HCT116 (cell line): ENCODE measurements around the gene FAM20C. TPM values are rescaled to one million over a fixed set of nuclear protein-coding genes. Genes with fewer than 3 reads are reported as not detected.

ENCODE experiments used
- ATAC-seq: fragments of 200-7000 bp; cut with Tn5 transposase; 2 replicates; pipeline ENCODE4 v1.9.1; 2020; ENCODE audit warnings: mild to moderate bottlenecking, moderate library complexity
- Bru-seq: library from RNA; stranded (reverse); fragments of 400-500 nt; gene quantifications from one replicate; lab custom pipeline; 2021; lab: Mats Ljungman, UMichigan
- BruChase-seq, 2 experiments: library from RNA; stranded (reverse); fragments of 400-500 nt; gene quantifications; one replicate each; lab custom pipeline; 2021; lab: Mats Ljungman, UMichigan
- BruUV-seq: library from RNA; stranded (reverse); fragments of 400-500 nt; replicated peaks from 2 replicates; lab custom pipeline; 2021; lab: Mats Ljungman, UMichigan
- CTCF ChIA-PET: fragments of 300-600 bp; sonication (Branson Sonifier 250); formaldehyde crosslinking; loops from one replicate; lab custom pipeline; 2021; ENCODE audit warnings: antibody characterized with exemption; lab: Charles Lee
- POLR2A ChIA-PET: fragments of 300-600, 350-600 bp; sonication (Branson Sonifier 250); formaldehyde crosslinking; loops from one replicate; lab custom pipeline; 2021; ENCODE audit warnings: antibody characterized with exemption; lab: Charles Lee
- RAD21 ChIA-PET, 2 experiments: fragments of 300-600 bp; sonication (Branson Sonifier 250); formaldehyde crosslinking; loops; one replicate each; lab custom pipeline; 2023; ENCODE audit warnings: low total read pairs in 2 of 2; ENCODE audit not compliant: uncharacterized antibody in 2 of 2, unreplicated experiment in 2 of 2, low non-redundant PET in 1 of 2; lab: Charles Lee
- DNase-seq: peaks from one replicate; pipeline ENCODE4 v3.0.0-alpha.2; 2010; ENCODE audit warnings: low read depth, low spot score
- H2AFZ ChIP-seq: fragments of 200-600 bp; shearing (Covaris generic), sonication (generic); 2 replicates; pipeline ENCODE4 v1.6.1; 2017; ENCODE audit warnings: low read depth, mixed run types, mixed read lengths, antibody characterized with exemption, low read length; ENCODE audit not compliant: poor library complexity, severe bottlenecking
- H3K27ac ChIP-seq: 2 replicates; pipeline ENCODE4 v1.5.1; 2012; ENCODE audit warnings: low read depth, low read length
- H3K27me3 ChIP-seq: fragments of 200-600 bp; sonication (generic); 2 replicates; pipeline ENCODE4 v1.6.1; 2016; ENCODE audit warnings: mixed run types, low read length, mixed read lengths; ENCODE audit not compliant: insufficient read depth
- H3K36me3 ChIP-seq, 2 experiments: fragments of 200-500 bp in 1 of 2; fragments of 200-600 bp in 1 of 2; sonication (Bioruptor generic) in 1 of 2; sonication (generic) in 1 of 2; 2 replicates each; pipeline versions ENCODE4 v1.5.1 to v1.6.1; 2014 to 2016; ENCODE audit warnings: low read length in 2 of 2, inconsistent platforms in 1 of 2, mixed read lengths in 1 of 2, mixed run types in 1 of 2; ENCODE audit not compliant: insufficient read depth in 2 of 2, control insufficient read depth in 1 of 2
- H3K4me1 ChIP-seq, 2 experiments: fragments of 200-600 bp in 1 of 2; sonication (generic) in 1 of 2; 2 replicates each; pipeline versions ENCODE4 v1.5.1 to v1.6.1; 2012 to 2017; ENCODE audit warnings: low read length in 2 of 2, inconsistent platforms in 1 of 2, mild to moderate bottlenecking in 1 of 2, mixed read lengths in 1 of 2, mixed run types in 1 of 2, moderate library complexity in 1 of 2; ENCODE audit not compliant: insufficient read depth in 2 of 2, control insufficient read depth in 1 of 2
- H3K4me2 ChIP-seq: fragments of 200-600 bp; sonication (generic); 2 replicates; pipeline ENCODE4 v1.6.1; 2017; ENCODE audit warnings: mixed run types, low read length, mixed read lengths
- H3K4me3 ChIP-seq, 2 experiments: fragments of 200-600 bp in 1 of 2; sonication (generic) in 1 of 2; replicated peaks in 1 of 2; 2 replicates each; pipeline ENCODE4 v1.5.1; 2011 to 2016; ENCODE audit warnings: low read length in 2 of 2, control low read depth in 1 of 2, low read depth in 1 of 2, mild to moderate bottlenecking in 1 of 2, mixed read lengths in 1 of 2, mixed run types in 1 of 2
- H3K79me2 ChIP-seq: fragments of 200-600 bp; sonication (generic); 2 replicates; pipeline ENCODE4 v1.6.1; 2017; ENCODE audit warnings: mild to moderate bottlenecking, mixed run types, low read length, moderate library complexity, mixed read lengths; ENCODE audit not compliant: insufficient read depth
- H3K9ac ChIP-seq: fragments of 200-600 bp; sonication (generic); 2 replicates; pipeline ENCODE4 v1.6.1; 2016; ENCODE audit warnings: low read length, mixed read lengths
- H3K9me2 ChIP-seq: fragments of 200-600 bp; sonication (generic), shearing (Covaris generic); 2 replicates; pipeline ENCODE4 v1.6.1; 2017; ENCODE audit warnings: mixed run types, mild to moderate bottlenecking, moderate library complexity; ENCODE audit not compliant: insufficient read depth
- H3K9me3 ChIP-seq, 2 experiments: fragments of 200-500 bp in 1 of 2; fragments of 200-600 bp in 1 of 2; sonication (Bioruptor generic) in 1 of 2; sonication (generic) in 1 of 2; 2 replicates each; pipeline ENCODE4 v1.6.1; 2014 to 2017; ENCODE audit warnings: low read length in 2 of 2, mixed read lengths in 2 of 2, inconsistent platforms in 1 of 2, low read depth in 1 of 2, mild to moderate bottlenecking in 1 of 2, mixed run types in 1 of 2, moderate library complexity in 1 of 2; ENCODE audit not compliant: control insufficient read depth in 1 of 2, insufficient read depth in 1 of 2
- H4K20me1 ChIP-seq: fragments of 200-600 bp; sonication (generic), shearing (Covaris generic); 2 replicates; pipeline ENCODE4 v1.6.1; 2017; ENCODE audit warnings: mixed run types, mild to moderate bottlenecking, moderate library complexity; ENCODE audit not compliant: insufficient read depth
- FOSL1 ChIP-seq: IDR thresholded peaks from 2 replicates; pipeline ENCODE4 v1.6.1; 2012; ENCODE audit warnings: low read depth
- JUND ChIP-seq: IDR thresholded peaks from 2 replicates; pipeline ENCODE4 v1.6.1; 2012
- POLR2A ChIP-seq: IDR thresholded peaks from 2 replicates; pipeline ENCODE4 v1.7.0; 2011; ENCODE audit warnings: borderline replicate concordance; ENCODE audit not compliant: insufficient read depth, insufficient read length; ENCODE audit errors: extremely low read depth
- POLR2AphosphoS5 ChIP-seq: IDR thresholded peaks from 2 replicates; pipeline ENCODE4 v1.6.1; 2011; ENCODE audit warnings: mild to moderate bottlenecking, low read depth, low read length, moderate library complexity
- TCF7L2 ChIP-seq: IDR thresholded peaks from 2 replicates; pipeline ENCODE4 v1.7.0; 2011; ENCODE audit warnings: borderline replicate concordance, inconsistent platforms; ENCODE audit not compliant: insufficient read depth, insufficient read length; ENCODE audit errors: extremely low read depth
- intact Hi-C: fragments of 100-400 bp; cut with micrococcal nuclease; formaldehyde crosslinking; loops from 2 replicates; pipeline ENCODE4 v1.10.0; 2022
- long read RNA-seq: library from polyadenylated mRNA; unstranded; transcript quantifications from one replicate; pipeline ENCODE4 v2.0.0, GENCODE V29; 2021; ENCODE audit not compliant: unreplicated experiment
- polyA plus RNA-seq: library from polyadenylated mRNA; unstranded; fragments of >200 nt; gene quantifications from 2 replicates; pipeline ENCODE4 v1.2.1, GENCODE V29; 2012; ENCODE audit warnings: missing spikeins
- total RNA-seq: library from RNA; stranded (reverse); gene quantifications from one replicate; pipeline ENCODE4 v1.2.1, GENCODE V29; 2021; ENCODE audit not compliant: unreplicated experiment
- TF ChIP-seq, protein P1 (sequence below): IDR thresholded peaks from 2 replicates; pipeline ENCODE4 v1.6.1; 2012

The FAM20C gene
- total RNA-seq (27.1 TPM), Bru-seq, nascent RNA (percentile 46 among the genes with signal in this experiment), BruChase-seq, experiment 1, labeled RNA remaining after a 6-hour chase (percentile 63 among the genes with signal in this experiment), BruChase-seq, experiment 2, labeled RNA remaining after a 2-hour chase (percentile 50 among the genes with signal in this experiment)
- 13.9 and 14.2 TPM in 2 replicates for polyA plus RNA-seq
- long read RNA-seq, transcript FAM20C-201 (10 exons, 2,751 nt): major isoform, 44 of 65 reads
- long read RNA-seq, partial matches to known transcripts: 12 of 65 reads
- long read RNA-seq, other reads (novel, unspliced or antisense): 6 of 65 reads

GRCh38 chr7:191981-192649, at the start of gene FAM20C:
TSS of gene FAM20C (plus strand) at chr7:192571. CDS start at chr7:193200, 629 bp downstream.
- intact Hi-C loops: loop anchor here (2.0 kb wide), 1 partner anchor 43 kb away; no protein-coding TSS in a partner anchor
- peaks cover 23% of the 10 kb centered on the region for H3K79me2 ChIP-seq
- peak; percentile 89 for ATAC-seq
- H2AFZ ChIP-seq: no peak within 1 kb of the TSS
- peak within 1 kb of the TSS; percentile 70 for H3K9ac ChIP-seq
- RAD21 ChIA-PET: no interaction called here
- peak; percentile 12 for TF ChIP-seq TCF7L2
- TF ChIP-seq FOSL1: no peak
- TF ChIP-seq, protein P1, sequence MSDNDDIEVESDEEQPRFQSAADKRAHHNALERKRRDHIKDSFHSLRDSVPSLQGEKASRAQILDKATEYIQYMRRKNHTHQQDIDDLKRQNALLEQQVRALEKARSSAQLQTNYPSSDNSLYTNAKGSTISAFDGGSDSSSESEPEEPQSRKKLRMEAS: peak; percentile 62; the same call in 1 of the 2 replicates
- no peak for TF ChIP-seq JUND
- TF ChIP-seq POLR2A: peak; percentile 62
- TF ChIP-seq POLR2AphosphoS5: peak; percentile 82
- TF ChIP-seq, all 23 proteins: peak for 4
- Histone ChIP-seq H3K36me3 (peaks cover 0 to 8% of the 10 kb centered on the region in 2 experiments; a peak in 2 of 4 replicates), H3K4me1 (peaks cover 10 to 21% of the 10 kb centered on the region in 2 experiments; a peak in 3 of 4 replicates), H3K4me3 (peak within 1 kb of the TSS; percentile 64 to 81), H3K27me3 (no peaks in the 10 kb centered on the region), H3K9me3 (no peaks in the 10 kb centered on the region), H3K9me2 (no peaks in the 10 kb centered on the region), H4K20me1 (no peaks in the 10 kb centered on the region), H3K4me2 (peak within 1 kb of the TSS; percentile 98), H3K27ac (peak within 1 kb of the TSS; percentile 76)
- peak; percentile 23 for DNase-seq
- no TSS peak for BruUV-seq
- POLR2A ChIA-PET: interaction anchor here (0.9 to 1.0 kb wide), 2 partner anchors 9 to 43 kb away, joined by 3 read pairs; no protein-coding TSS in a partner anchor
- CTCF ChIA-PET: no interaction called here
